Prostate gland (tissue), 1 donor: ENCODE results near the gene HNRNPF.

Source experiments
- POLR2A ChIP-seq: fragments of 450-650 bp; IDR thresholded peaks from one replicate; pipeline ENCODE4 v1.6.1; 2016; ENCODE audit warnings: antibody characterized with exemption, mild to moderate bottlenecking
- POLR2AphosphoS5 ChIP-seq: sonication (generic); formaldehyde crosslinking; IDR thresholded peaks from one replicate; pipeline ENCODE4 v1.6.1; 2017; ENCODE audit warnings: antibody characterized with exemption

GRCh38 chr10:43430926-43431663 lies 22.1 kb upstream of the HNRNPF start:
- TF ChIP-seq POLR2AphosphoS5 = no peak
- no peak for TF ChIP-seq POLR2A
